GM19351 (cell line): Measurements from ENCODE around the gene SDC4.

Source experiments
- ATAC-seq: cut with Tn5 transposase; IDR thresholded peaks from one replicate; pipeline ENCODE4 v1.9.1; 2021; ENCODE audit warnings: mild to moderate bottlenecking, moderate library complexity; ENCODE audit not compliant: unreplicated experiment

The SDC4 gene

DNA sequence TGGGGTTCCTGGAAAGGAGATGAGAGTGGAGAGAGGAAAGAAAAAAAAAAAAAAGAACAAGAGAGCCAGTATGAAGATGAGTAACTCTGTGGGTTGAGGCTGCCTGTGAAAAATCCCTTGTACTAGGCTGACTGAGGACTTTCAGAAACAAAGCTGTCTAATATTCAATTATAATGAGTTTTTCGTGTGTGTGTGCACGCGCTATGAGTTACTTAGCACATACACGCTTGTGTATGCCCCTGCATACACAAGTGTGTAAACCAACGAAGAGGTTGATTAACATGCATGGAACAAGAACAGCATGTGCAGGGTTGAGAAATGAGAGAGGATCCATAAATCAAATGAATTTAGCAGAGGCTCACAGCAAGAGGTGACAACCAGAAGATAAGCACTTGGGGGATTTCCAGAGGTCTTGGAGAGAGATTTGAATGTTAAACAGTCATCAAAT lies 46.4 kb downstream of the SDC4 start:
- no peak for ATAC-seq

- ATAC-seq: peak; percentile 77
These were observed 47.3 kb downstream of the SDC4 start for GRCh38 chr20:45300961-45301360.

DNA sequence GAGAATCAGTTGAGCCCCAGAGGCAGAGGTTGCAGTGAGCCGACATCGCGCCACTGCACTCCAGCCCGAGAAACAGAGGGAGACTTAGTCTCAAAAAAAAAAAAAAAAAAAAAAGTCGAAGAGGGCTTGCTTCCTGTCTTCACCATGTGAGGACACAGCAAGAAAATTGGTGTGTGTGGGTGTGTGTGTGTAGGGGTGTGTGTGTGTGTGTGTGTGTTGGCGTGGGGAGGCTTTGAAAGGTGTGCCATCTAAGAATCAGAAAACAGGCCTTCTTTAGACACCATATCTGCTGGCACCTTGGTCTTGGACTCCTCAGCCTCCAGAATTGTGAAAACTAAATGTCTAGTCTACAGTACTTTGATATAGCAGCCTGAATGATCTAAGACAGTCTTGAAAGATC lies 48.4 kb downstream of the SDC4 start:
- no peak for ATAC-seq

GRCh38 chr20:45297786-45298497 lies 50.3 kb downstream of the SDC4 start:
- no peak for ATAC-seq

GRCh38 chr20:45294659-45295058 lies 53.6 kb downstream of the SDC4 start:
- ATAC-seq: no peak

DNA sequence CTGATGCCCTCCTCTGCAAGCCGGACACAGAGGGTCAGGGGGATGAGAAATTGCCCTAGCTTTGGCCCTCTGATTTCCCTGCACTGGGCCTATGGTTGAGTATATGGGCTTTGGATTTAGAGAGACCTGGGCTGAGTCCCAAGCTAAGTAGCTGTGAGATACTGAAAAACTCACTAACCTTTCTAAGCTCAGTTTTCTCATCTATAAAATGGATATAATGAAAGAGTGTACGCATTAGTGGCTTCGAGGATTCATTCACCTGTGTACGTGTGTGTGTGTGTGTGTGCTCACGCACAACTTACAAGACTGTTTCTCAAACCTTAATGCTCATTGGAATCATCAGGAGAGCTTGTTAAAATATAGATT lies 54.2 kb downstream of the SDC4 start:
- ATAC-seq: no peak

- ATAC-seq: peak; percentile 76
These were observed 54.9 kb downstream of the SDC4 start for GRCh38 chr20:45293041-45294002.

GRCh38 chr20:45292343-45292742 lies 55.9 kb downstream of the SDC4 start:
- ATAC-seq: no peak

GRCh38 chr20:45291526-45291925 lies 56.7 kb downstream of the SDC4 start:
- no peak for ATAC-seq

GRCh38 chr20:45290677-45291355 lies 57.4 kb downstream of the SDC4 start:
- ATAC-seq: no peak

GRCh38 chr20:45289942-45290676 lies 58.1 kb downstream of the SDC4 start:
- ATAC-seq: no peak

DNA sequence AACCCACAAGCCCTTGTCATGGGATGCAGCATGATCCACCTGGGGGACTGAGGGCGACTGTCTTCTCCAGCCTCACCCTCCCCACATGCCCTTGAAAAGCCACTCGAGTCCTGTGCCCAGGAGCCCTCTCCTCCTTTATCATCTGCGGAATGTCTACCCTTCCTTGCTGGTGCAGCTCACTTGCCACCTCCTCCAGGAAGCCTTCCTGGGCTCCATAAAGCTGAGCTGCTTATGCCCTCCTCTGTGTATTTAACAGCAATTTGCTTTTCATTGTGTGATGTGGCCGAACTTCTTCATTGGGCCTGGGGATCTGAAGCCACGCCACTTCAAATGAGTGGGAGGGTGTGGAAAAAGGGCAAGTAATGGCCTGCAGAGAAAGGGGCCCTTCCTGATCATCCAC lies 59.4 kb downstream of the SDC4 start:
- no peak for ATAC-seq

DNA sequence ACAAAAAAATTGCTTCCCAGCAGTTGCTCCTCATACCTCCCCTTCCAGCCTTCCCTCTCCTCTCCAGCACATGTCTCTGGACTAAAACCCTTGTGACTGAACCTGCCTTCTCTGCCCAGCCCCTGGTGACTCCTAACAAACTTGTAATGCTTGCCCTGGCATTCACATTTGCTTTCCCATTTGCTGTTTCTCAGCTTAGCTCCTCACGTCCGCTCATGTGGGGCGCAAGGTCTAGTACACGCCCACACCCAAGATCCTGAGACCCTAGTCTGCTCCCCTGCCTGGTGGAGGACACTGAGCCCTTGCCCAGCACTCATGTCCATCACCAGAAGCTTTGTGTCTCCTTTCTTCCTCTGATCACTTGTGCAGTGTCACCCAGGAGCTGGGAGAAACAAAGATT lies 59.8 kb downstream of the SDC4 start:
- ATAC-seq: no peak

GRCh38 chr20:45283551-45284057 lies 64.6 kb downstream of the SDC4 start:
- ATAC-seq: no peak

DNA sequence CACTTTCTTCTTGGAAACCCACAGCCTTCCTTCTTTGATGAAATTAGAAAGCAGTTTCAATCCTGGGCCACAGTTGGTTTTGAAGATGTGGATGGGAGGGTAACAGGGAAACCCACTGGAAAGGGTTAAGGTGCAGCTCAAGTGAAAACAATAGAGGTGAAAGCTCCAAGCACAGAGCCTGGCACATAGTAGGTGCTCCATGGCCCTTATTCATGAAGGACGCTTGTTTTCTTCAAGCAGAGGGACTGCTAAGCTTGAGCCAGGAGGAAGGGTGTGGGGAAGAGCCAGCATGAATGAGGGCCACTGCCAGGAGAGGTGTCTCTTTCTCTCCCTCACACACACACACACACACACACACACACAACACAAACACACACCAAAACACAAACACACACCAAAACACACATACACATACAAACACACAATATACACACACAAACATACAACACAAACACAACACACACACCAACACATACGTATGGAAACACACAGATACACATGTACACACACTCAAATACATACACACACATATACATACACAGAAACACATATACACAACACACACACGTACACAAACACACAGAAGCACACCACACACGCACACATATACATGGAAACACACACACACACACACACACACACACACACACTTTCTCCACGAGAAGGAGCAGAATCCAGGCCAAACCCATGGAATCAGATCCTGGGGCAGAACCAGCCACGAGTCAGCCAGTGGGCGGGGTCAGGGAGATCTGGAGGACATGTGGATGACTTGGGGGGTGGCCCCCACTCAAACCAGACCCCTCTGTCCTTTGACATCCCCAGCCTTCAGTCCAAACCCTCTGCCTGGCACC lies 65.3 kb downstream of the SDC4 start:
- ATAC-seq: no peak

- no peak for ATAC-seq
These were observed 68.2 kb downstream of the SDC4 start for GRCh38 chr20:45279992-45280391.

- ATAC-seq: no peak
These were observed 72.9 kb downstream of the SDC4 start for GRCh38 chr20:45275338-45275737.
